HG02588 (cell line): ENCODE data around the gene RASA2.
"Not testable (repeated sequence)": the region's sequence is repeated elsewhere in the genome, so short reads cannot be mapped to it uniquely, and the experiment has no call there.

Experiments used
- ATAC-seq: cut with Tn5 transposase; IDR thresholded peaks from one replicate; pipeline ENCODE4 v1.9.1; 2021; ENCODE audit warnings: mild to moderate bottlenecking, moderate library complexity; ENCODE audit not compliant: unreplicated experiment

The RASA2 gene

GRCh38 chr3:141457624-141458236 lies 29.1 kb upstream of the RASA2 start:
- no peak for ATAC-seq

GRCh38 chr3:141459008-141459407 lies 27.8 kb upstream of the RASA2 start:
- ATAC-seq = no peak

GRCh38 chr3:141460097-141460704 lies 26.6 kb upstream of the RASA2 start:
- ATAC-seq = peak; percentile 91

- no peak for ATAC-seq
Measured at GRCh38 chr3:141462176-141462859, 24.5 kb upstream of the RASA2 start.

- no peak for ATAC-seq
Measured at GRCh38 chr3:141465221-141465620, 21.6 kb upstream of the RASA2 start.

GRCh38 chr3:141466633-141467169 lies 20.1 kb upstream of the RASA2 start:
- ATAC-seq = no peak

GRCh38 chr3:141469720-141470119 lies 17.1 kb upstream of the RASA2 start:
- no peak for ATAC-seq

- no peak for ATAC-seq
Measured at GRCh38 chr3:141471160-141471559, 15.7 kb upstream of the RASA2 start.

- no peak for ATAC-seq
Measured at GRCh38 chr3:141476033-141476432, 10.8 kb upstream of the RASA2 start.

- no peak for ATAC-seq
Measured at GRCh38 chr3:141477224-141477623, 9.6 kb upstream of the RASA2 start.

GRCh38 chr3:141478139-141478538 lies 8.7 kb upstream of the RASA2 start:
- ATAC-seq = no peak

- not testable (repeated sequence) for ATAC-seq
Measured at GRCh38 chr3:141478840-141479239, 8.0 kb upstream of the RASA2 start.

GRCh38 chr3:141482245-141482922 lies 4.4 kb upstream of the RASA2 start:
- no peak for ATAC-seq

GRCh38 chr3:141484701-141485287 lies 2.0 kb upstream of the RASA2 start:
- ATAC-seq = no peak

- no peak for ATAC-seq
Measured at GRCh38 chr3:141485641-141486495, 959 bp upstream of the RASA2 start.

GRCh38 chr3:141486496-141486745 lies 406 bp upstream of the RASA2 start:
- no peak for ATAC-seq

GRCh38 chr3:141487521-141488252 lies 860 bp downstream of the RASA2 start:
- peak; percentile 68 for ATAC-seq

- ATAC-seq = peak; percentile 19
Measured at GRCh38 chr3:141489203-141489602, 2.4 kb downstream of the RASA2 start.

GRCh38 chr3:141491081-141491480 lies 4.3 kb downstream of the RASA2 start:
- ATAC-seq = no peak

GRCh38 chr3:141491929-141492328 lies 5.1 kb downstream of the RASA2 start:
- ATAC-seq = no peak
